HG03139 (cell line): ENCODE data around the gene CREB3.

Experiments used
- ATAC-seq: cut with Tn5 transposase; IDR thresholded peaks from one replicate; pipeline ENCODE4 v1.9.1; 2021; ENCODE audit not compliant: unreplicated experiment

The CREB3 gene, protein sequence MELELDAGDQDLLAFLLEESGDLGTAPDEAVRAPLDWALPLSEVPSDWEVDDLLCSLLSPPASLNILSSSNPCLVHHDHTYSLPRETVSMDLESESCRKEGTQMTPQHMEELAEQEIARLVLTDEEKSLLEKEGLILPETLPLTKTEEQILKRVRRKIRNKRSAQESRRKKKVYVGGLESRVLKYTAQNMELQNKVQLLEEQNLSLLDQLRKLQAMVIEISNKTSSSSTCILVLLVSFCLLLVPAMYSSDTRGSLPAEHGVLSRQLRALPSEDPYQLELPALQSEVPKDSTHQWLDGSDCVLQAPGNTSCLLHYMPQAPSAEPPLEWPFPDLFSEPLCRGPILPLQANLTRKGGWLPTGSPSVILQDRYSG

DNA sequence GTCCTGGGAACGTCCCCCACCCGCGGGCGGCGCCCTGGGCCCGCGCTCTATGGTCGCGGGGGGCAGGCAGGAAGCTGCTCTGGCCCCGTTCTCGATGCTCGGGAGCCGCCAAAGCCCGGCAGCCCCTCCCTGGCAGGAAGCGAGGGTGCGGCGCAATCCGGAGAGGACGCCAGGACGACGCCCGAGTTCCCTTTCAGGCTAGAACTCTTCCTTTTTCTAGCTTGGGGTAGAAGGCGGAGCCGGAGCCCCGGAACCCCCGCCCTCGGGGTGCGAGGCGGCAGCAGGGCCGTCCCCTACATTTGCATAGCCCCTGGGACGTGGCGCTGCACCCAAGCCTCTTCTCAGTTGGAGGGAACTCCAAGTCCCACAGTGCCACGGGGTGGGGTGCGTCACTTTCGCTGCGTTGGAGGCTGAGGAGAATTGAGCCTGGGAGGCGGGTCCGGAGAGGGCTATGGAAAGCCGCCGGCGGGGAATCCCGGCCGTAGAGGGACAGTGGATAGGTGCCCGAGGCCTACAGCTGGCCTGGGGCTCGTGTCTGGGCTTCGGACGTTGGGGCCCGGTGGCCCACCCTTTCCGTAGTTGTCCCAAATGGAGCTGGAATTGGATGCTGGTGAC, at the start of gene CREB3, which contains the start of gene TLN1:
Gene CREB3, plus strand, starts transcription at position 482 of the 615 bp plus-strand sequence. Its CDS starts 107 bp downstream, at position 589.
Gene TLN1, minus strand, starts transcription at position 11 of the 615 bp plus-strand sequence. CDS start 6,501 bp downstream, outside the sequence.
- peak; percentile 73 for ATAC-seq

DNA sequence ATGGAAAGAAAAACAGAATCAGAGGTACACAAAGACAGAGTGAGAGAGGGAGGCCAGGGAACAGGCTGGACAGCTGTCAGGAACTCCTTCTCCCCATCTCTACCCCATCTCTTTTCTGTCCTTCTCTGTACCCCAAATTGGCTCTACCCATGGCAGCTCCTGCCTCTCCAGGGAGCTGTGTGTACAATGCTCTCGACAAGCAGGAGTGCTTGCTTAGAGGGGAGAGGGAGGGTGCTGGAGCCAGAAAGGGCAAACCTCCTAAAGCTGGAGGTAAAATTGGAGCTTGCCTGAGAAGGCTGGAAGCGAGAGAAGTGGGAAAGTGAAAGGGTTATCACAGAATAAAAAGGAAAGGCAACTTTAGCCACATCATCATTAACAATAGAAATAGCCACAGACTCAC, 49.1 kb upstream of the CREB3 start:
- no peak for ATAC-seq

DNA sequence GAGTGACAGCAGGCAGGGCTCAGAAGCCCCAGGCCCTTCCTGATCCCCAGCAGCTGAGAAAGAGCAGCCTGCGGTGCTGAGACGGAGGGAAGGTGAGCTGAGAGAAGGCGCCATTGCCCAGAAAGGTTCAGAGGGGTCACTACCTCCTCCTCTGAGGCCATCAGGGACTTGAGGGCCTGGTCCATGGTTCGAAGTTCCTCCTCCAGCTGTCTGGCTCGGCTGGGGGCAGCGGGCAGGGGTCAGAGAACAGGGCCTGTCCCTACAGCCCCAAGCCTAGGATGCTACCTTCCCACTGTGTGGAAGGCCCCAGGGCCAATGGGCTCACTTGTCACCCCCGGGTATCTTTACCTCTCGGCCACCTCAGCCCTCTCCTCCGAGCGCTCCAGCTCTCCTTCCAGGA, 47.5 kb upstream of the CREB3 start:
- ATAC-seq = no peak

DNA sequence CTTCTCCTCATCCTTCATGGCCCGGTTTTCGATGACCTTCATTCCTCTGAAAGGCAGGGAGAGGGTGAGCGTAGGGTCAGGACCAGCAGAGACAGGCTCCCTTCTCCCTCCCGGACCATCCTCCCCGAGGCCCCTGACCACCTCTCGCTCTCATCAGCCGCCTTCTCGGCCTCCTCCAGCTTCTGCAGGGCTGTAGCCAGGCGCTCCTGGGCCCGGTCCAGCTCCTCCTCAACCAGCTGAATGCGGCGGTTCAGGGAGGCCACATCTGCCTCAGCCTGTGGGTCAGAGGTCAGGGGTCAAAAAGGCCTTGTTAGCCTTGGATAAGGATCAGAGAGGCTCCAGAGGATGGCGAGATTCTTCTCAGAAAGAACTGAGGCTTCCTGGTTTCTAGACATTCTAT, 47.0 kb upstream of the CREB3 start:
- ATAC-seq = no peak

DNA sequence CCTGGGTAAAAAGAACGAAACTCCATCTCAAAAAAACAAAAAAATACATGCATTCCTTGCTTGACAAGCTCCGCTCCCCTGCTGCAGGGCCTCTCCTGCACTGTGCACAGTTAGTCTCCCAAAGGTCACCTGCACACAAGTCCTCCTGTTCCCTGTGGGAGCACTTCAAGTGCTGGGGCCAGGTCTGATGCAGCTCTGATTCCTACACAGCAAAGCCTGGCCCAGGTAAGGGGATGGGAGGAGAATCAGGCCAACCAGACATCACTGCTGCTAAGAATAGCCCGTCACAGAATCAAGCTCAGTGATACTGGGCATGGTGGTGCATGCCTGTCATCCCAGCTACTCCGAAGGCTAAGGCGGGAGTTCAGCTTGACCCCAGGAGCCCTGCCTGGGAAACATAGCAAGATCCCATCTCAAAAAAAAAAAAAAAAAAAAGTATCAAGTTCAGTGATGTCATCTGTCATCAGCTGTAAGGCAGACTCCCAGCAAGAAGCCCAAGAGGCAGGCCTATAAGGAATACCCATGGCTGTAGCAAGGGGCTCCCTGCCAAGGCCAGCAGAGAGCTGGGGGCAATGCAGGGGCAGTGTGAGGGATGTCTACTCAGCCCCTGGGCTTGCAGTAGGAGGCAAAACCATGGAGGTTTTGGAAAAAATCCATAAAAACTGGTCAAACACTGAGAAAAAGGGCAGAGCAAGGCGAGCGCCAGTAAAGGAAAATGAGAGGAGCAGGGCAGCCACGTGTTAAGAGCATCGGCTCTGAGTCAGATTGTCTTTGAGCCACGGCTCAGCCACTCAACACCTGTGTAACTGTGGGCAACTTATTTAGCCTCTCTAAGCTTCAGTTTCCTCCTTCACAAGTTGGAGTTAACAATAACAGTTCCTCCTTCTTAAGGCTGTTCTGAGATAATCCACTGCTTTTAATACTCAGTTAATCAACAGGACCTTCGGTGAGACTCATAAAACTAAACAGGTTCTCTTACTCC, 46.0 kb upstream of the CREB3 start:
- ATAC-seq = no peak

DNA sequence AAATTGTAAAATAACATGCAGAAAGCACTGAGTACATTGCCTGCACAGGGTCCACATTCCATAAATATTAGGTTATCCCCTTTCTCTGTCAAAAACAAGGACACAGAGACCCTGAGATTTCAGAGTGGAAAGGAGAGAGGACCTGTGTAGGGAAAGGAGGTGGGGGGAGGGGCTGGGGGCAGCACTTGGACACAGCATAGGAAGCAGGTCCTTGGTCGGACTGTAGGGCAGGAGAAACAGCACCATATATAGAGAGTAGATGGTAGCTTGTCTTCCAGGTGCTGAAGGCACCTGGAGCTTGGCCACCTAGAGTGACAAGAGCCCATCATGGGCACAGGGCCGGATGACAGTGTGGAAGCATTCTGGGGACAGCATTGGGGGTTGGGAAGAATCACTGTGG, 45.2 kb upstream of the CREB3 start:
- no peak for ATAC-seq

DNA sequence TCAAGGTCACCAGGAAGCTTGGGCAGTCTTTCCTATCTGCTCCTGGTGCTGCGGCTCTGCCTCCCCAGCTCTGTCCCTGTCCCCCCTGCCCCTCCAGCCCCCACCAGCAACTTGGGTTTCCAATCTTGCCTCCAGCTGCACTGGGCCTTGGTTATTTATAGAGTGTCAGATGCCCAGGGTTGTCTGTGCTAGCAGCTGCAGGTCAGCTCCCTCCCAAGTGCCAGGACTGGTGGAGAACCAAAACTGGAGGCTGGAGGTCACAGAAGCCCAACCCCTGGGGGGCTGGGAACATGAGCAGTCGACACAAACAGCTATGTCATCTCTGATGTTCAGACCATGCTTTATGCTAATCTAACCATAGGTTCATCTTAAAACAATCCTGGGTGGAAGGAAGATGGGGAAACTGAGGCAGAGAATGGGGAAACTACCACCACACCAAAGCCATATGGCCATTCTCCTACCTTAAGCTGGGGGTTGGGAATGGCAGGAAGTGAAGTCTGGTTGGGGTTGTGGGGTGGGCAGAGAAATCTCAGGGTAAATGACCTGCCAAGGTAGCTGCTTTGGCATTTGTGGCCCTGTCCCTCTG, 44.4 kb upstream of the CREB3 start:
- ATAC-seq = no peak

DNA sequence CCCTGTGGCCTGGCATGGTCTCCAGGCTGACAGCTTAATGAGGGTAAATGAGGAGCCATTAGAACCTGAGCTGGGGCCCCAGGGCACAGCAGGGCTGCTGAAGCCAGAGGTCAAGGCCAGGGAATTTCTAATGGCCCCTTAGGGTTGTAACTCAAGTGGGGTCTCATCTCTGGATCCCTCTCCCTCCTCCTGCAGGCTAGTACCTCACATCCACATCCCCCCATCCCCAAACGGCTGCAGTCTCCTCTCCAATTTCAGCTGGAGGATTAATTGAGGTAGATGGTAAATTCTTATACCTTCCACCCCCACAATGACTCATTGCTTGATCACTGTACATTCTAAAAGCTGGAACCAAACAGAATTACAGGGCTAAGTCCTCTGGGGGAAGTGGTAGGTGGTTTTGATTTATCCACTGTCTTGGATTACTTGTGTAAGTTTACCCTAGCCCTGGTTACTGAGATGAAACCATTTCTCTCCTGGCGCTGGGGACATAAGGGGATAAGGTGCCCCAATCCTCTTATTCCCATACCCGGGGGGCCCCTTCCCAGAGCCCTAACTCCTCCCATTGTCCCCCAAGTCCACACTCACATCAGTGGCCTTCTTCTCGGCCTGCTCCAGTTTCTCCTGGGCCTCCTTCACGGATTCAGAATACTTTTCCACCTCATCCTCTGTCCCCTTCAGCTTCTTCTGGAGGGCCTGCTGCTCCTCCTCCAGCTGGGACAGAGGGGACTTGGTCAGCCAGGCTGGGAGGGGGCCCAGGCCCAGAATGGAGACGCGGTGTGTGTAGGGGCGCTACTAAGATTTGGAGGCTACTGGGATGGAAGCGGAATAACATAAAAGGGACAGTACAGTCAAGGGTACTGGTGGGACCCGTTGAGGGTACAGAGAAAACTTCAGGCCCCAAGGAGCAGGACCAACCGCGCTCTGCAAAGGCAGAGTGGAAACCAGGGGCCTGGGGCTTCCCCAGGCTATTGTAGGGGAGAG, 43.6 kb upstream of the CREB3 start:
- ATAC-seq = no peak

DNA sequence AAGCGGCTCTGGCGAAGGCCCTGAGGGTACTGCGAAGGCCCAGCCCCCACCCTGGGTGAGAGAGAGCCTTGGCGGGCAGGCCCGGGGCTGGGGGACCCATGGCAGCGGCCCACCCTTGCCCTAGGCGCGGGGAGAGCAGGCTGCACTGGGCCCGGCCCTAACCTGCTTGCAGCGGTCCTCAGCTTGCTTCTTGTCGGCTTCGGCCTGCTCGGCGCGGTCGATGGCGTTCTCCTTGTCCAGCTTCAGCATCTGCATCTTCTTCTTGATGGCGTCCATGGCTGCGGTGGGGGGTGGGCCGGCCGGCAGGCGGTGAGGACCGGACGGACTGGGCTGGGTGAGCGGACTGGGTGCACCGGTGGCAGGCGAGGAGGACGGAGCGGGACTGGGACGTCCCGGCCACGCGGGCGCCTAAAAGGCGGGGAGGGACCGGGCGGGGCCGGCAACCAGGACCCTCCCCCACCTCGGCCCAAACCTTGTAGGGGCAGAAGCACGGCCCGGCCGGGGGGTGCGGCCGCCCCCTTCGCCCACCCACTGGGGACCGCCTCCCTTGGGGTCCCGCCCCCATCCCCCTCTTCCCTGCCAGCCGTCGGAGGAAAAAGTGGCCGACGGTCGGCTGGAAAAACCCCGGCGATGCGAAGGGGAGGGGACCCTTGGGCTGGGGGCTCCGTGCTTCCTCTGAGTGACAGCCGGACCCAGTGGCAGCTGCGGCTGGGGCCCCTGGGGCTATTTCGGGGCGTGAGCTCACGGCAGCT, 42.7 kb upstream of the CREB3 start, which contains the start of gene TPM2:
Gene TPM2, minus strand, starts transcription at position 384 of the 752 bp plus-strand sequence. Its CDS starts 108 bp downstream, at position 276.
- no peak for ATAC-seq

DNA sequence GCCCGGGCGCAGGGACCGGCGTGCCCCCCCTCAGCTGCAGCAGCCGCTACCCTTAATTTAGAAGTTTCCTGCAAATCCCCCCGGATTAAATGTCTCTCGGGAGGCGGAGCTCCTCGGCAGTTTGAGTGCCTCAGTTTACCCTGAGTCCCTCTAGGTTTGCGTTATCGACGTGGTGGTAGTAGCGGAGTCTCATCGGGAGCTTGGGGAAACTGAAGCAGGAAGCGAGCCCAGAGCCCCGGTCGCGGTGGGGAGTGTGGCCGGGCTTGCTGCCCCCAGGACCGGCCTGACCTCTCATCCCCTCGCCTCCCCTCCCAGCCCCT, 42.2 kb upstream of the CREB3 start:
- no peak for ATAC-seq

DNA sequence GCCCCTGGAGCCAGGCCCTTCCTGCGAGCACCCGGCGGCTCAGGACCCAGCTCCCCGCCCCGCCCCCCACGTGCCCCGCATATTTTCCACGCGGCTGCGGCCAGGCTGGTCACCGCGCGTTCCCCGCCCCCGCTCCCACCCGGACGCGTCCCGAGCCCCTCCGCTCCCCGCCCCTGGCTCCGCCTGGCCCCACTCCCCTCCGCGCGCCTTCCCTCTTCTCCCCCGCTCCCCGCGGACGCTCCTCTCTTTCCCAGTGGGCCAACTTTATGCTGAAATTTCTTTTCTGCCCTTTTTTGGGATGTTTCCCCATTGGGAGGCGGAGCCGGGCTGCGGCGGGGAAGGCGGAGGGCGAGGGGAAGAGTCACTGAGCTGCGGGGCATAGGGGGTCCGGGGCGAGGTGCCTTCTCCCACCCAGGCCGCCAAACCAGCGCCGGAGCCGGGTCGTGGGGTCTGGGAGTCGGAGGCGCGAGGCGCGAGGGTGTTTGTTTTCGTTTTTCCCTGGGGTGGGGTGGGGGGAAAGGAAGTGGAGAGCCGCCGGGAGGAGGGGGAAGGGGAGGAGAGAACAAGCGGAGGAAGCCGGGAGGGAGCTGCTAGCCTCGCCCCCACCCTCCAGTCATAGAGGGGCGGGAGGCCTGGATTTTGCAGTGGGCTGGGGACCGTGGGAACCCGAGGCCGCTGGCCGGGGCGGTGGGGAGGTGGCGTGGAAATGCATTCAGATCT, 41.7 kb upstream of the CREB3 start:
- ATAC-seq = no peak

DNA sequence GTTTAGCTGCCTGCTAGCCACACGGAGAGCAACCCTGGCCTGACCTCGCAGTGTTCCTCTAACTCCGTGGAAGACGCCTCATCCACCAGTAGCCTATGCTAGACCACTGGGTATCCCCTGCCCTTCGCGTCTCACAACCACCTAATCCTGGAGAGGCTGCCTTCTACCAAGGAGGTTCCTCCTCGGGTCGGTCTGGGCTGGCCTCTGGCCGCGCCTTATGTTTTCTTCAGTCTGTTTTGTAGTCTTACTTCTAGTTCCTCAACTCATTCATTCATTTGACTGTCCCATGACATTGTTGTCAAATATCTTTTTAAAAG, 41.2 kb upstream of the CREB3 start:
- no peak for ATAC-seq

DNA sequence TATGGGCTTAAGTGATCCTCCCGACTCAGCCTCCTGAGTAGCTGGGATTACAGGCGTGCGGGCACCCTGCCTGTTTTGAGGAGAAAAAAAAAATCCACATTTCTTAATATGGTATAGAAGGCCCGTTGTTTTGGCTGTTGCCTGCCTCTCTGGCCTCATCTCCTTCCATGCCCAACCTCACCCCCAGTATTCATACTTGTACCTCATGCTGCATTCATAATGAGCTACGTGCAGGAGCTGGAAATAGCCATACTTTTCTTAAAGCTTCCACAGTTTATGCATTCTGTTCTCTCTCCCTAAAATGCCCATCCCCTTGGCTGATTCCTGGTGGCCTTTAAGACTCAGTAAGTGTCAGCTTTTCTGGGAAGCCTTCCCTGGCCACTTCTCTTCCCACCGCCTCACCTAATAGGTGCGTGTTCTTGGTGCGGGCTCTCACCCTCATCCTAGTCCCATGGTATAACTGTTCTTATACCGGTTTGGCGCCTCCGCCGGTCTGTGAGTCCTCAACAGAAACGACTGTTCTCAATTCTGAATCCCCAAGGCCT, 40.6 kb upstream of the CREB3 start:
- no peak for ATAC-seq

DNA sequence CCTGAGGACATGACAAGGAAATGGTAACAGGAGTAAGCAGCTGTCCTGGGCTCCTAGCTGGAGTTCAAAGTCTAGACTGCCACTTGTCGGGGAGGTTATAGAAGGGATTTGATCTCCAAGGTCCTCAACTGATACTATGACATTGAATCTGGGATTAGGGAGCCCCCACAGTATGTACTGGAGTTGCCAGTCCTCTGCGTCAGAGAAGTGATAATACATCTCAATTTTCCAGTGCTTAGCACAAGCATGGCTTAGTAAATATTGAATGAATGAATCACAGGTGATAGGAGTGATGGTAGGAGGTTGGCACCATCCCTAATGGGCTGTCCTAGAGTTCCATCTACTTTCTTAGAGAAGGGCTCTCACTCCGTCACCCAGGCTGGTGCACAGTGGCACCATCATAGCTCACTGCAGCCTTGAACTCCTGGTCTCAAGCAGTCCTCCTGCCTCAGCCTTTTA, 36.5 kb upstream of the CREB3 start:
- ATAC-seq = no peak

DNA sequence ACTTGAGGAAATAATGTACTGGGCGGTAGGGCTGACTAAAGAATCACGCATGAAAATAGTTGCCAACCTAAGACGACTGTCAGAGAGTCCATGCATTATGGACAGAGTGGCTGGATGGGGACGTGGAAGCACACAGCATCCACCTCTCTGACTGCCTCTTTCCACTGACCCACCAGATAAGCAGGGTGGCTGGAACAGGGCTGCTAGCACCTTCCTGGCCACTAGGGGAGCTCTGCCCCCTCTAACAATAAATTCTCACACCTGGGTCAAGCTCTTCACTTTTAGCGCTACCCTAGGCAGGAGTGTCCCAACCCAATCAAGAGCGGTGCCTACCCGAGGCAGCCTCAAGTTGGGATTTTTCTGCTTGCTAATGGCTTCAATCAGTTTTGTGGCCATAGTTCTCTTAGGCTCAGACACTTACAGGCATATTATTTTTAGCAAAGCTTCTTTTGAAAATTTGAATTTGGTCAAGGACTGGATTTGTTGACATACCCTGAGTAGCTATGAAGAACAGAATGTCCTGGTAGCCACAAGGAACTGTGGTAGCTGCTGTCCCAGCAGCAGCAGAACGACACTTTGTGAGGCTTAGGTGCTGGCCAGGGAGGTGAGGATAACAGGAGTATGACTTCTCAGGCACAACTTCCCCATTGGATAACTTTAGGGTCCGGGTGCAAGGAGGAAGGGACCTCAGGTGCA, 35.8 kb upstream of the CREB3 start:
- peak; percentile 48 for ATAC-seq

DNA sequence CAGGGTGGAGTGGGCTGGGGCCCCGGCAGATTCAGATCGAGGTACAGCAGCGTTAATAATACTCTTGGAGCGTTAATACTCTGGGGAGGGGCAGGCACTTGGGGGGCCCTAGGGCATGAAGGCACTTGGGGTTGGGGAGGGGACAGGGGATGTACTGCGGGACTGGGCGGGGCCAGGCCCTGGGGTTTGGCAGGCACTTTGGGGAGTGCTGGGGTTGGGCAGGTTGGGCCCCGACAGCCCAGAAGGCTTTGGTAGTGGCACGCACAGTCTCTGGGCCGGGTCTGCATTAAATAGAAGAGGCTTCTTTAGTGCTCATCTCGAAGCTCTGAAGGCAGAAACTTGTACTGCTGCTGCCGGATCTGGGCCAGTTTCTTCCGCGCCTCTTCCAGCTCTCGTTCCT, 35.0 kb upstream of the CREB3 start:
- ATAC-seq = no peak

DNA sequence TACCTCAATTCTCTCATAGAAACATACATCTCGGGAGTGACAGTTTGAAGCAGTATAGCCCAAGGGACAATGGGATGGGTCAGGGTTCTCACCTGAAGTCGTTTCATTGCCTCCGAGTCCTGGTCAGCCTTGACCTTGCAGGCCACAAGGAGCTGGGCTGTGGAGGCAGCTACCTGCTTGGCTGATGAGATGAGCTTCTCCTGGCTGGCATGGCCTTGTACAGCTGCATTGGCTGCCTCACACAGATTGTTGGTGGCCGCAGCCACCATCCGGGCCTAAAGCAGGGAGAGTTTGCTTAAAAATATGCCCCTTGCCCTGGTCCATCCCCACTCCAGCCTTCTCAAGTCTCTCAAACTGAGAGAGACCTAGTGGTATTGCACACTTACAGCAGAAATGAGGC, 34.2 kb upstream of the CREB3 start:
- no peak for ATAC-seq

DNA sequence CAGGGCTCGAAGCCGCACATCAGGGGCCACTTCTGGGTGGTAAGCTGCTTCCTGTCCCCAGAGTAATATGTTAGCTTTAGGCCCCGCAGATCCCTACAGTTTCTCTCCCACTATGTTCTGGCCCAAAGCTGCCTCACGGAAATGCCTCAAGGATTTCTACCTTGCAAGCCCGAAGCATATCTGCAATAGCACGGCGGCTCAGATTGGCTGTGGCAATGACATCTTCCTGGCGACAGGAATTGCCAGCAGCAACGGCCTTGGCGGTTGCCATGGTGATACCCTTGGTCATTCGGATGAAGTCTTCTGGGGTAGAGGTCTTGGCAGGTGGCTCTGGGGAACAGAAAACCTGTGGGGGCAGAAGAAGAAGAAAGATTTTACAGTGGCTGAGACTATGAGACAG, 32.4 kb upstream of the CREB3 start:
- ATAC-seq = no peak
